Lower lobe of right lung (tissue), 2 donors: Measurements from ENCODE around the gene BCL2. TPM values are rescaled to one million over a fixed set of nuclear protein-coding genes. Genes with fewer than 3 reads are reported as not detected.

Experiments
- ATAC-seq, 2 donors: fragments of 200-7000 bp; cut with Tn5 transposase; one replicate each; pipeline ENCODE4 v1.9.1; 2020 to 2022; ENCODE audit warnings: mild to moderate bottlenecking in 2 of 2, moderate library complexity in 2 of 2
- DNase-seq: peaks from one replicate; pipeline ENCODE4 v3.0.0-alpha.2; 2020
- H3K27ac ChIP-seq: fragments of 200-600 bp; one replicate; pipeline ENCODE4 v1.8.0; 2022
- H3K27me3 ChIP-seq: fragments of 200-600 bp; one replicate; pipeline ENCODE4 v1.8.0; 2022; ENCODE audit warnings: low read depth
- H3K36me3 ChIP-seq: fragments of 200-600 bp; one replicate; pipeline ENCODE4 v1.8.0; 2022; ENCODE audit warnings: mild to moderate bottlenecking
- H3K4me1 ChIP-seq: fragments of 200-600 bp; one replicate; pipeline ENCODE4 v1.8.0; 2022
- H3K4me3 ChIP-seq: fragments of 200-600 bp; one replicate; pipeline ENCODE4 v1.8.0; 2022; ENCODE audit warnings: mild to moderate bottlenecking
- H3K9me3 ChIP-seq: fragments of 200-600 bp; one replicate; pipeline ENCODE4 v1.8.0; 2022
- CTCF ChIP-seq: fragments of 200-600 bp; IDR thresholded peaks from one replicate; pipeline ENCODE4 v1.8.0; 2022; ENCODE audit warnings: antibody characterized with exemption, mild to moderate bottlenecking
- intact Hi-C: fragments of 100-400 bp; cut with DNase I; formaldehyde crosslinking; loops from one replicate; pipeline ENCODE4 v1.11.0; 2022
- total RNA-seq: library from RNA; stranded (reverse); fragmentation: NEBNext Ultra II Directional; extraction: Animal tissue kit (Norgen Biotek cat#: 25700); gene quantifications from one replicate; pipeline ENCODE4 v1.2.1, GENCODE V29; 2021
- donor health status: DM: no; HTN: yes; CAD: no; lungs with severe emphysema.

Gene BCL2
- total RNA-seq, 1 donor from 2014 or later: 11.0 TPM

DNA sequence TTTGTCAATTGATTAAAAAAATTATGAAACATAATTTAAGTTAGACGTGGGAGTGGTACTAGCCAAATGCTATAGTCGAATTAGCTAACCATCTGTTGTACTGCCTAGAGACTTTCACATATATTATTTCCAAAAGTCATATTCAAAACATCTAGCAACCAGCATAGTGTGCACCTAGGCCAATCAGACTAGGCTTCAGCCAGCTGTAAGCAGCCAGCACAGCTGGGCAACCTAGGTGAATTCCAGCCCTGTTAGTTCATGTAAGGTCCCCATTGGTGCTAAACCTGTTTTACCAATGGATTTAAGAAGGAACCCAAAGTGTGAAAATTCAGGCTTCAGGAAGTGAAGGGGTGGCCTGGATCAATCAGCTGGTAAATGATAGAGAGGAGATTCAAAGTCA, 144.3 kb downstream of the BCL2 start:
- ATAC-seq (no peak), DNase-seq (no peak)
- H3K27me3 ChIP-seq: no peaks in the 10 kb centered on the region
- H3K9me3 ChIP-seq: no peaks in the 10 kb centered on the region
- H3K4me1 ChIP-seq: peaks cover 4% of the 10 kb centered on the region
- no peak overlapping the region for H3K4me3 ChIP-seq
- no peak for TF ChIP-seq CTCF
- intact Hi-C loops: no loop called here
- H3K36me3 ChIP-seq: no peaks in the 10 kb centered on the region
- H3K27ac ChIP-seq: no peak overlapping the region

DNA sequence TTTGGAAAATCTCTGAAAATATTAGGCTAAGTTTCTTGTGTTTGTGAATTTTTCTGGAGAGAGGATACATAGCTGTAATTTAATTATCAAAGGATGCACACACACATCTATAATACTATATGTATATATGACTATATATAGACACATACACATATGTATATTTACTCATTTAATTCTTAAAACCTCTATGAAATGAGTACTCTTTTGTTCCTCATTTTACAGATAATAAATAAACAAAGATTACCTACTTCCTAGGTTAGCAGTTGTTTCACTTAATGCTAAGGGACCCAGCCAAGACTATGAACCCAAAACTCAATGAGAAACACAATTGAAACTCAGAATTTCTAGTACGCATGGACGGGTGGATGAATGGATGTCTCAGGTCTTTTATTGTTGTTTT, 145.6 kb downstream of the BCL2 start:
- DNase-seq: no peak
- intact Hi-C loops: no loop called here
- Histone ChIP-seq H3K27me3 (no peaks in the 10 kb centered on the region), H3K27ac (no peak overlapping the region), H3K9me3 (no peaks in the 10 kb centered on the region), H3K4me3 (no peak overlapping the region), H3K4me1 (peaks cover 3% of the 10 kb centered on the region), H3K36me3 (no peaks in the 10 kb centered on the region)
- no peak for TF ChIP-seq CTCF
- ATAC-seq: no peak

DNA sequence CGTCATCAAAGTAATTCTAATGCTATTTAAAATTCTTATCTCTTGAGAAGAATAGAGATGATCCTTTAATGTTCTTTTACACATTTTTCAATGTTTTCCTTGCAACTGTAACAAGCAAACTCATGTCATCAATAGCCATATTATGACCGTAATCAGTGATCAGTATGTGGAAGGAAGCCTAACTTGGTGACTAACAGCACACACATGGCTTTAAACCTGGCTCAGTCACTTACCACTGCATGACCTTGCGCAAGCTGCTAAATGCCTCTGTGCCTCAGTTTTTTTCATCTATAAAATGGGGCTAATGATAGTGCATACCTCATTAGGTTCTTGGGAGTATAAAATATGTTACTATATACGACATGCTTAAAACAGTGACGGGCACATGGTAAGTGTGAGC, 149.7 kb downstream of the BCL2 start:
- H3K4me1 ChIP-seq: no peaks in the 10 kb centered on the region
- intact Hi-C loops: no loop called here
- no peak overlapping the region for H3K4me3 ChIP-seq
- DNase-seq: no peak
- no peaks in the 10 kb centered on the region for H3K36me3 ChIP-seq
- TF ChIP-seq CTCF: no peak
- H3K27ac ChIP-seq: no peak overlapping the region
- no peak for ATAC-seq
- H3K9me3 ChIP-seq: no peaks in the 10 kb centered on the region
- no peaks in the 10 kb centered on the region for H3K27me3 ChIP-seq

DNA sequence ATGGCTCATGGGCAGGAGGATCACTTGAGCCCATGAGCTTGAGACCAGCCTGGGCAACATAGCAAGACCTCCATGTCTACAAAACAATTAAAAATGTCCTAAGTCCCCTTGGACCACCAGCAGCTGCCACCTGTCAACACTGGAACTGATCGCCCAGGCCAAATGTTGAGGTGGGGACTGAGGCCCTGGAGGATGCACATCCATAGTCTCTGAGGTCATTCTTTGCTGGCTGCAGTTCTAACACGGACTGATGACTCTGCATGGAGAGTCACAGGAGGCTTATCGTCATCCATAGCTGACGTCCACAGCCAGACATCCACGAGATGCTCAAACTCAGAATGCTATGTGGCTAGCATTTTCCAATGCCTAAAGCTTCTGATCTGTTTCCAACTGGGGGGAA, 151.3 kb downstream of the BCL2 start:
- H3K4me1 ChIP-seq: no peaks in the 10 kb centered on the region
- DNase-seq: no peak
- no peak overlapping the region for H3K27ac ChIP-seq
- TF ChIP-seq CTCF: no peak
- no peaks in the 10 kb centered on the region for H3K36me3 ChIP-seq
- ATAC-seq: no peak
- no peak overlapping the region for H3K4me3 ChIP-seq
- no peaks in the 10 kb centered on the region for H3K9me3 ChIP-seq
- intact Hi-C loops: no loop called here
- H3K27me3 ChIP-seq: no peaks in the 10 kb centered on the region

- H3K27ac ChIP-seq: no peak overlapping the region
- peaks cover 17% of the 10 kb centered on the region for H3K4me1 ChIP-seq
- no peak for TF ChIP-seq CTCF
- no peaks in the 10 kb centered on the region for H3K27me3 ChIP-seq
- no peak overlapping the region for H3K4me3 ChIP-seq
- H3K36me3 ChIP-seq: no peaks in the 10 kb centered on the region
- DNase-seq: no peak
- intact Hi-C loops: no loop called here
- H3K9me3 ChIP-seq: no peaks in the 10 kb centered on the region
- no peak for ATAC-seq
Observed at GRCh38 chr18:63166142-63166541, 153.4 kb downstream of the BCL2 start.

DNA sequence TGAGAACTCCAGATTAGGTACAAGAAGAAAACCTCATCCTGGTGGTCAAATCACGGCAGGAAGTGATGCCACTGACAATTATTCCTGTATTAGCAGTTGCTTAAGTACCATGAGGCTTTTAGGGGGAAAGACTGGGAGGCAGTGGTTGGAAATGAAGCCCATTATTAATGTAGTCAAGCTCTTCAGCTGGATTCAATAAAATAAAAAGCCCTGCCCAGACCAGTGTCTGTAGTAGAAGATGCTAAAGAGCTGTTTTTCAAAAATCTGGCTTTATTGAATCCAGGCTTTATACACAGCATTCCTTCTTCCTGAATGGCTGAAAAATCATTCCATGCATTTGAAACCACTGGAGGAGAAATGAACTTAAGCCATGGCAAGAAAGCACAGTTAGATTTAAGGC, 155.2 kb downstream of the BCL2 start:
- Histone ChIP-seq H3K27ac (no peak overlapping the region), H3K4me1 (peaks cover 28% of the 10 kb centered on the region), H3K36me3 (no peaks in the 10 kb centered on the region), H3K4me3 (no peak overlapping the region), H3K9me3 (no peaks in the 10 kb centered on the region), H3K27me3 (no peaks in the 10 kb centered on the region)
- ATAC-seq (no peak), DNase-seq (no peak)
- intact Hi-C loops: no loop called here
- TF ChIP-seq CTCF: no peak
